K562 (cell line): ENCODE measurements around the gene TRIP6. TPM values are rescaled to one million over a fixed set of nuclear protein-coding genes. Genes with fewer than 3 reads are reported as not detected.
A peak's percentile ranks its signal among the peaks of the same experiment; 100 is the strongest.

ENCODE experiments used
- ADNP ChIP-seq: fragments of 200-800 bp; sonication (Bioruptor generic); IDR thresholded peaks from 2 replicates; pipeline ENCODE4 v1.6.1; 2016; ENCODE audit warnings: missing genetic modification characterization, missing compliant biosample characterization
- HCFC1 ChIP-seq: IDR thresholded peaks from 2 replicates; pipeline ENCODE4 v1.6.1; 2012; ENCODE audit warnings: low read depth, low read length, improper control_type of control experiment
- KDM2B ChIP-seq: fragments of 250-450 bp; sonication (Bioruptor Pico); IDR thresholded peaks from 2 replicates; pipeline ENCODE4 v1.8.0; 2021; ENCODE audit warnings: mild to moderate bottlenecking, moderate library complexity
- KLF10 ChIP-seq: fragments of 250-450 bp; sonication (Bioruptor Pico); IDR thresholded peaks from 2 replicates; pipeline ENCODE4 v1.6.1; 2021; ENCODE audit warnings: matching md5 sums
- MXI1 ChIP-seq: IDR thresholded peaks from 2 replicates; pipeline ENCODE4 v1.6.1; 2011; ENCODE audit warnings: low read depth, mild to moderate bottlenecking, improper control_type of control experiment, low read length
- NELFE ChIP-seq: IDR thresholded peaks from 2 replicates; pipeline ENCODE4 v1.6.1; 2011; ENCODE audit warnings: mild to moderate bottlenecking; ENCODE audit not compliant: insufficient read depth, insufficient read length
- NONO ChIP-seq, 2 experiments: fragments of 200-400 bp in 1 of 2; fragments of 450-650 bp in 1 of 2; formaldehyde crosslinking in 1 of 2; IDR thresholded peaks; 2 replicates each; pipeline ENCODE4 v1.6.1; 2017; ENCODE audit warnings: low read depth in 2 of 2, mild to moderate bottlenecking in 2 of 2, moderate library complexity in 2 of 2, low read length in 1 of 2
- PHTF2 ChIP-seq: fragments of 250-450 bp; sonication (Bioruptor Pico); IDR thresholded peaks from 2 replicates; pipeline ENCODE4 v1.5.0; 2021; ENCODE audit warnings: mild to moderate bottlenecking
- POLR2B ChIP-seq: fragments of 450-650 bp; IDR thresholded peaks from 2 replicates; pipeline ENCODE4 v1.6.1; 2018; ENCODE audit warnings: low read depth; ENCODE audit not compliant: partially characterized antibody
- POLR3G ChIP-seq: IDR thresholded peaks from 2 replicates; pipeline ENCODE4 v1.6.1; 2011; ENCODE audit not compliant: insufficient read length, insufficient replicate concordance; ENCODE audit errors: extremely low read depth
- SMC3 ChIP-seq: conservative IDR thresholded peaks from 2 replicates; pipeline ENCODE4 v1.6.1; 2011; ENCODE audit warnings: low read depth, low read length, improper control_type of control experiment; ENCODE audit not compliant: insufficient read depth
- SP2 ChIP-seq: IDR thresholded peaks from 2 replicates; pipeline ENCODE4 v1.6.1; 2011; ENCODE audit warnings: mild to moderate bottlenecking, low read depth, low read length, moderate library complexity; ENCODE audit not compliant: poor library complexity, severe bottlenecking; ENCODE audit errors: extremely low read depth
- STAT5B ChIP-seq: fragments of 250-450 bp; sonication (Bioruptor Pico); IDR thresholded peaks from 2 replicates; pipeline ENCODE4 v1.8.0; 2021; ENCODE audit warnings: mild to moderate bottlenecking, inconsistent platforms
- ZC3H4 ChIP-seq: sonication (generic); formaldehyde crosslinking; IDR thresholded peaks from 2 replicates; pipeline ENCODE4 v1.9.0; 2021; ENCODE audit warnings: missing genetic modification reagents, borderline replicate concordance
- ZNF124 ChIP-seq: sonication (generic); formaldehyde crosslinking; IDR thresholded peaks from 2 replicates; pipeline ENCODE4 v1.8.1; 2022; ENCODE audit warnings: missing genetic modification reagents
- ZNF174 ChIP-seq: fragments of 250-450 bp; sonication (Bioruptor Pico); IDR thresholded peaks from 2 replicates; pipeline ENCODE4 v1.4.0; 2020; ENCODE audit warnings: mild to moderate bottlenecking
- ZNF184 ChIP-seq: sonication (generic); formaldehyde crosslinking; IDR thresholded peaks from 2 replicates; pipeline ENCODE4 v1.5.0; 2020; ENCODE audit warnings: missing genetic modification reagents
- ZNF232 ChIP-seq: sonication (generic); formaldehyde crosslinking; IDR thresholded peaks from 2 replicates; pipeline ENCODE4 v1.8.0; 2022; ENCODE audit warnings: mild to moderate bottlenecking, missing genetic modification reagents
- ZNF263 ChIP-seq: sonication (generic); formaldehyde crosslinking; IDR thresholded peaks from 2 replicates; pipeline ENCODE4 v1.8.0; 2022; ENCODE audit warnings: mild to moderate bottlenecking, missing genetic modification reagents, borderline replicate concordance
- ZNF561 ChIP-seq: fragments of 450-650 bp; formaldehyde crosslinking; conservative IDR thresholded peaks from 2 replicates; pipeline ENCODE4 v1.4.0; 2020; ENCODE audit warnings: mild to moderate bottlenecking, moderate library complexity
- polyA plus RNA-seq, 8 experiments: library from polyadenylated mRNA; depleted of rRNA in 4 of 8; stranded (reverse) in 5 of 8; unstranded in 3 of 8; fragments of >200 nt; fragmentation: Nextera tagmentation in 2 of 8; fragmentation: Illumina TruSeq in 1 of 8; extraction: Ambion mirVana in 2 of 8; extraction: Trizol in 1 of 8; gene quantifications; 2 replicates each; pipeline versions ENCODE4 v1.2.1 to v1.2.3, GENCODE V29; 2011 to 2014; ENCODE audit warnings: inconsistent platforms in 1 of 8, missing spikeins in 1 of 8
- total RNA-seq, 7 experiments: library from RNA; depleted of rRNA in 6 of 7; stranded (reverse); fragments of >200 nt in 6 of 7; fragmentation: Illumina TruSeq in 2 of 7; extraction: Trizol in 2 of 7; gene quantifications; 2 replicates each; pipeline versions ENCODE4 v1.2.1 to v1.2.3, GENCODE V29; 2011 to 2021; ENCODE audit warnings: low replicate concordance in 1 of 7
- TF ChIP-seq, protein P1 (sequence below): fragments of 250-450 bp; sonication (Bioruptor Pico); IDR thresholded peaks from 2 replicates; pipeline ENCODE4 v1.5.0; 2022; ENCODE audit warnings: mild to moderate bottlenecking
- TF ChIP-seq, protein P2 (sequence below), 2 experiments: fragments of 250-450 bp in 1 of 2; fragments of 450-650 bp in 1 of 2; sonication (Bioruptor Pico) in 1 of 2; IDR thresholded peaks; 2 replicates each; pipeline versions ENCODE4 v1.6.1 to v1.8.0; 2016 to 2021; ENCODE audit warnings: mild to moderate bottlenecking in 2 of 2, moderate library complexity in 2 of 2, missing compliant biosample characterization in 1 of 2, missing genetic modification characterization in 1 of 2
- TF ChIP-seq, protein P3 (sequence below): sonication (generic); formaldehyde crosslinking; IDR thresholded peaks from 2 replicates; pipeline ENCODE4 v1.8.0; 2022; ENCODE audit warnings: mild to moderate bottlenecking, missing genetic modification reagents, borderline replicate concordance

The TRIP6 gene
- total and polyA plus RNA-seq, 9 of the 15 experiments (the other 6 are each of a cell fraction or from before 2014, with no cell fraction given), result 5.9 to 141 (median 54.0) TPM

DNA sequence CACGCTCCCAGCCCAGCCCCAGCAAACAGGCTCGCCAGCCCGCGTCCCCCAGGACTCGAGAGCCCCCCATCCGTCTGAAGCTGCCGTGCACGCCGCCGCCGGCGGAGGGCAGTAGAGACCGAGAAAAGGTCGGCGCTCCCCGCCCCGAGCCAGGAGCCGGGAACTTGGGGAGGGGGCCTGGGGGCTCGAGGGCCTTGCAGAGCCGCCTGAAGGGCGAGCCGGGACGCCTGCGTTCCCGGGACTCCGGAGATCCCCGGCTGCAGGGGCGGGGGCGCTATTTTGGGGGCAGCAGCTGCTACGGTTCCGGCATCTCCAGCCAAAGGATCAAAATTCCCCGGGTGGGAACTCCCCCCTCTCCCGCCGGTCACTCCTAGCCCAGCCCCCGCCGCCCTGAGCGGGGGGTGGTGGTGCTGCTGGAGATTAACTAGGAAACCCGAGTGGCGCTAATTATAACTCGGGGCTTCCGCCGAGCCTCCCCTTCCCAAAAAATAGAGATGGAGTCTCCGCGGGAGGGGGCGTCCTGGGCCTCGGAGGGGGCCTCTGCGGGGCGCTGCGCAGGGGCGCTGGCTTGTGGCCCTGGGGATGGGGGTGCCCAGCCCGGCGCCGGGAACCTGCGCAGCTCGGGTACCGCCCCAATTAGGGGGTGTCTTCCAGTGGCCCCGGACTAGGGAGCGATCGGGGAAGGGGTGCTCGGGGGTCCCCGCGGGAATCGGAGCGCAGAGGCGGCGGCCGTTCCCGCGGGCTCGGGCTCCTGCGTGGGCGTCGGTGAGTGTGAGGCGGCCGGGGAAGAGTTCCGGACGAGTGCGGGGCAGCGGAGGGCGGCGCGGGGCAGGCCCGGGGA lies 27.9 kb downstream of the TRIP6 start (continued):
- TF ChIP-seq, protein P1, sequence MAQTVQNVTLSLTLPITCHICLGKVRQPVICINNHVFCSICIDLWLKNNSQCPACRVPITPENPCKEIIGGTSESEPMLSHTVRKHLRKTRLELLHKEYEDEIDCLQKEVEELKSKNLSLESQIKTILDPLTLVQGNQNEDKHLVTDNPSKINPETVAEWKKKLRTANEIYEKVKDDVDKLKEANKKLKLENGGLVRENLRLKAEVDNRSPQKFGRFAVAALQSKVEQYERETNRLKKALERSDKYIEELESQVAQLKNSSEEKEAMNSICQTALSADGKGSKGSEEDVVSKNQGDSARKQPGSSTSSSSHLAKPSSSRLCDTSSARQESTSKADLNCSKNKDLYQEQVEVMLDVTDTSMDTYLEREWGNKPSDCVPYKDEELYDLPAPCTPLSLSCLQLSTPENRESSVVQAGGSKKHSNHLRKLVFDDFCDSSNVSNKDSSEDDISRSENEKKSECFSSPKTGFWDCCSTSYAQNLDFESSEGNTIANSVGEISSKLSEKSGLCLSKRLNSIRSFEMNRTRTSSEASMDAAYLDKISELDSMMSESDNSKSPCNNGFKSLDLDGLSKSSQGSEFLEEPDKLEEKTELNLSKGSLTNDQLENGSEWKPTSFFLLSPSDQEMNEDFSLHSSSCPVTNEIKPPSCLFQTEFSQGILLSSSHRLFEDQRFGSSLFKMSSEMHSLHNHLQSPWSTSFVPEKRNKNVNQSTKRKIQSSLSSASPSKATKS (CRISPR knock-in tag), result no peak
- TF ChIP-seq NELFE (no peak), SMC3 (peak; percentile 70), NONO (IDR thresholded peaks at IDR 0.05; ENCODE audit: low read depth in 2 of 2, low read length in 1 of 2) (0 out of 4 replicates have a peak, but pooled peaks have one; percentile 31 to 46), MXI1 (no peak), POLR2B (no peak), ZNF263 (CRISPR knock-in tag) (no peak), ZC3H4 (no peak), SP2 (no peak), ZNF184 (CRISPR knock-in tag) (no peak), ADNP (tag) (no peak), ZNF174 (CRISPR knock-in tag) (no peak), KDM2B (CRISPR knock-in tag) (peak; percentile 66), PHTF2 (CRISPR knock-in tag) (no peak), KLF10 (CRISPR knock-in tag) (no peak), ZNF232 (CRISPR knock-in tag) (no peak), ZNF124 (CRISPR knock-in tag) (no peak), POLR3G (no peak), ZNF561 (CRISPR knock-in tag) (no peak), STAT5B (CRISPR knock-in tag) (no peak), HCFC1 (no peak; the same call in 1 of the 2 replicates)
- TF ChIP-seq, protein P2, sequence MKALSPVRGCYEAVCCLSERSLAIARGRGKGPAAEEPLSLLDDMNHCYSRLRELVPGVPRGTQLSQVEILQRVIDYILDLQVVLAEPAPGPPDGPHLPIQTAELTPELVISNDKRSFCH (CRISPR knock-in tag; IDR thresholded peaks at IDR 0.05), result no peak
- TF ChIP-seq, protein P2 (tag; IDR thresholded peaks at IDR 0.05), result no peak
- TF ChIP-seq, protein P3, sequence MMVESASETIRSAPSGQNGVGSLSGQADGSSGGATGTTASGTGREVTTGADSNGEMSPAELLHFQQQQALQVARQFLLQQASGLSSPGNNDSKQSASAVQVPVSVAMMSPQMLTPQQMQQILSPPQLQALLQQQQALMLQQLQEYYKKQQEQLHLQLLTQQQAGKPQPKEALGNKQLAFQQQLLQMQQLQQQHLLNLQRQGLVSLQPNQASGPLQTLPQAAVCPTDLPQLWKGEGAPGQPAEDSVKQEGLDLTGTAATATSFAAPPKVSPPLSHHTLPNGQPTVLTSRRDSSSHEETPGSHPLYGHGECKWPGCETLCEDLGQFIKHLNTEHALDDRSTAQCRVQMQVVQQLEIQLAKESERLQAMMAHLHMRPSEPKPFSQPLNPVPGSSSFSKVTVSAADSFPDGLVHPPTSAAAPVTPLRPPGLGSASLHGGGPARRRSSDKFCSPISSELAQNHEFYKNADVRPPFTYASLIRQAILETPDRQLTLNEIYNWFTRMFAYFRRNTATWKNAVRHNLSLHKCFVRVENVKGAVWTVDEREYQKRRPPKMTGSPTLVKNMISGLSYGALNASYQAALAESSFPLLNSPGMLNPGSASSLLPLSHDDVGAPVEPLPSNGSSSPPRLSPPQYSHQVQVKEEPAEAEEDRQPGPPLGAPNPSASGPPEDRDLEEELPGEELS (CRISPR knock-in tag), result no peak
